GM10266 (cell line): ENCODE measurements around the gene FABP2.
"Not testable (repeated sequence)": the region's sequence is repeated elsewhere in the genome, so short reads cannot be mapped to it uniquely, and the experiment has no call there.

ENCODE experiments used
- DNase-seq: peaks from one replicate; pipeline ENCODE4 v3.0.0; 2012; ENCODE audit errors: extremely low spot score
- TF ChIP-seq, protein P1 (sequence below): IDR thresholded peaks from 2 replicates; pipeline ENCODE4 v1.5.1; 2012; ENCODE audit warnings: mild to moderate bottlenecking, low read depth; ENCODE audit not compliant: control insufficient read depth, insufficient read depth; ENCODE audit errors: missing control alignments

The FABP2 gene

DNA sequence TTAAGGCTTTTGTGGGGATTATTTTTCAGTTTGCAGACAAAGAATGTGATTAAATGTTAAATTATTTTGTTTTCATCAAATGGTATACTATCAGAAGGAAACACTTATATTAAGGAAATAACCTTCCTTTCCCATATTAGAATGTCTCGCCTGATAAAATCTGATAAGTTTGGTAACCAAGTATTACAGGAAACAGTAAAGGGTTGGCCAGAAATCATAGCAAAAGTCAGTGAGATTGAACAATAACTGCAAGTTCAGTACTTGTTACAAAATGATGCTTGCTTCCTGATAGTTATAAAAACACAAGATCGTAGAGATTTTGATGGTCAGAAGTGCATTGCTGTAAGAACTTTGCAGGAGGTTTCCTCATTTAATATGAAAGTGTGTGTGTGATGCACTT lies 40.5 kb downstream of the FABP2 start:
- no peak for DNase-seq
- TF ChIP-seq, protein P1, sequence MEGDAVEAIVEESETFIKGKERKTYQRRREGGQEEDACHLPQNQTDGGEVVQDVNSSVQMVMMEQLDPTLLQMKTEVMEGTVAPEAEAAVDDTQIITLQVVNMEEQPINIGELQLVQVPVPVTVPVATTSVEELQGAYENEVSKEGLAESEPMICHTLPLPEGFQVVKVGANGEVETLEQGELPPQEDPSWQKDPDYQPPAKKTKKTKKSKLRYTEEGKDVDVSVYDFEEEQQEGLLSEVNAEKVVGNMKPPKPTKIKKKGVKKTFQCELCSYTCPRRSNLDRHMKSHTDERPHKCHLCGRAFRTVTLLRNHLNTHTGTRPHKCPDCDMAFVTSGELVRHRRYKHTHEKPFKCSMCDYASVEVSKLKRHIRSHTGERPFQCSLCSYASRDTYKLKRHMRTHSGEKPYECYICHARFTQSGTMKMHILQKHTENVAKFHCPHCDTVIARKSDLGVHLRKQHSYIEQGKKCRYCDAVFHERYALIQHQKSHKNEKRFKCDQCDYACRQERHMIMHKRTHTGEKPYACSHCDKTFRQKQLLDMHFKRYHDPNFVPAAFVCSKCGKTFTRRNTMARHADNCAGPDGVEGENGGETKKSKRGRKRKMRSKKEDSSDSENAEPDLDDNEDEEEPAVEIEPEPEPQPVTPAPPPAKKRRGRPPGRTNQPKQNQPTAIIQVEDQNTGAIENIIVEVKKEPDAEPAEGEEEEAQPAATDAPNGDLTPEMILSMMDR = no peak

DNA sequence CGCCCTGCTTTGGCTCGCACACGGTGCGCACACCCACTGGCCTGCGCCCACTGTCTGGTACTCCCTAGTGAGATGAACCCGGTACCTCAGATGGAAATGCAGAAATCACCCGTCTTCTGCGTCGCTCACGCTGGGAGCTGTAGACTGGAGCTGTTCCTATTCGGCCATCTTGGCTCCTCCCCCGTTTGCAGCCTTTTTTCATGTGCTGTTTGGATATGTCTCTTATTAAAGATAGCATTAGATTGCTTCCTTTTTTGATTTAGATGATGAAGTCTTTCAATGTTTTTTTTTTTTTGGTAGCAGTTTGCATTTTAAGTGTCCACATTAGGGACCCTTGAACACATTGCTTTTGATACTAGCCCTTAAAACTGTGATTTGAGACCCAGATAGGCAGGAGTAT lies 42.0 kb downstream of the FABP2 start:
- DNase-seq = not testable (repeated sequence)

DNA sequence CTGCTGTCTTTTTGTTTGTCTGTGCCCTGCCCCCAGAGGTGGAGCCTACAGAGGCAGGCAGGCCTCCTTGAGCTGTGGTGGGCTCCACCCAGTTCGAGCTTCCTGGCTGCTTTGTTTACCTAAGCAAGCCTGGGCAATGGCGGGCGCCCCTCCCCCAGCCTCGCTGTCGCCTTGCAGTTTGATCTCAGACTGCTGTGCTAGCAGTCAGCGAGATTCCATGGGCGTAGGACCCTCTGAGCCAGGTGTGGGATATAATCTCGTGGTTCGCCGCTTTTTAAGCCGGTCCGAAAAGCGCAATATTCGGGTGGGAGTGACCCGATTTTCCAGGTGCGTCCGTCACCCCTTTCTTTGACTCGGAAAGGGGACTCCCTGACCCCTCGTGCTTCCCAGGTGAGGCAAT lies 42.4 kb downstream of the FABP2 start:
- DNase-seq = not testable (repeated sequence)

DNA sequence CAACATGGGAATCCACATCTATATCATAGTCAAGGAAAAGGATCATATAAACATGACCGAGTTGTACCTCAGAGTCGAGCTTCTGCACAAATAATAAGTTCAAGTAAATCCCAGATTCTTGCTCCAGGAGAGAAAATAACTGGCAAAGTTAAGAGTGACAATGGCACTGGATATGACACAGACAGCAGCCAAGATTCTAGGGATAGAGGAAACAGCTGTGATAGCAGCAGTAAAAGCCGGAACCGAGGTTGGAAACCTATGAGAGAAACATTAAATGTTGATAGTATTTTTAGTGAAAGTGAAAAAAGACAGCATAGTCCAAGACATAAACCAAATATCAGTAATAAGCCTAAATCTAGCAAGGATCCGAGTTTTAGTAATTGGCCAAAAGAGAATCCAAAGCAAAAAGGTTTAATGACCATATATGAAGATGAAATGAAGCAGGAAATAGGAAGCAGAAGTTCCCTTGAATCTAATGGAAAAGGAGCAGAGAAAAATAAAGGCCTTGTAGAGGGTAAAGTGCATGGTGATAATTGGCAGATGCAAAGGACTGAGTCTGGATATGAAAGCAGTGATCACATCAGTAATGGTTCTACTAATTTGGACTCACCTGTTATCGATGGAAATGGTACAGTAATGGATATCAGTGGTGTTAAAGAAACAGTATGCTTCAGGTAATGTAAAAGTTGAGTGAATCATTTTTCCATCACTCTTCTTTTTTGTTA lies 50.4 kb downstream of the FABP2 start:
- DNase-seq = no peak
- TF ChIP-seq, protein P1 = no peak

DNA sequence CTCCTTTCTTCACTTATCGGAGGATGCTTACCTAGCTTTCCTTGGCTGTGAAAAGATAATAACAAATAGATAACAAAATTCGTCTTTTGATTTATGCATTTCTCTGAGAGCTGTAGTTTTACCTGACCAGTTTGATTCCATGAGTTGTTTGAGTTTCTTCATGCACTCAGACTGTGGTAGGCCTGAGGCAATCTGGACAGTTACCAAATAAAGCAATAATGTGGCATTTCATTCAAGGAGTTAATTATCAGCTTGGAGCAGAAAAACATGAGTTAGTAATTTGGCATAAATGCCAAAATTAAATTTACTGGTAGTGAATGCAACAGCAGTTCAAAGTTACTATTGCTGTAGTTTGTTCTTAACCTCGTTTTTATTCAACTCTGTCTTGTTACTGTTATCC lies 53.5 kb downstream of the FABP2 start:
- TF ChIP-seq, protein P1 = no peak
- no peak for DNase-seq
